ENCODE results near the gene NCS1.

The NCS1 gene

DNA sequence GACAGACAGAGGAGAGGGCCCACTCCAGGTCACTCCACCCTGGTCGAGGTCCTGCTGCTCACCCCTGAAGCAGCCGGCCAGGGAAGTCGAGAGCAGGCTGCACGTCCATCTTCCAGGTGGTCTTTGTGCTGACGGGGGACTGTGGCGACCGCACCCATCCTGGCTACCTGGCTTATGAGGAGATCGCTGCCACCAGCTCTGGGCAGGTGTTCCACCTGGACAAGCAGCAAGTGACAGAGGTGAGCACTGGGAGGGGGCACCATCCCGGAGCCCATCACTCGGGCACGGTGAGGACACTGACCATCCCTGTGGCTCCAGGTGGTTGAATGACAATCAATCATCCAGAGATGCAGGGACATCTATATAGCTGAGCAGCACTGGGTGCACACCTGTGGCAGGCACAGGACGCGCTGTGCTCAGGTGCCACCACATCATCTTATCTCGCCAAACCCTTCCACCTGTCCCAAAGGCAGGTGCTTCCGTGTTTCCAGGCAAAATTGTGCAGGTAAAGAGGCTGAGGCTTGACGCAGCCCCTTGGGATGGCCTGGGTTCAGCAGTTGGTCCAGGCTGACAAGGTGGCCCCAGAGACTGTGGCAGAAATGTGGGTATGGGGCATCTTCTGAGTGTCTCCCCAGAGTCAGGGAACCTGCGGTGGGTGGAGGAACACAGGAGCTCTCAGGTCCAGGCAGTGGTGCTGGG lies 114.0 kb downstream of the NCS1 start:
- Histone ChIP-seq H3K4me1 (ENCODE audit: control insufficient read depth in 1 of 2, insufficient read depth in 1 of 2, low read depth in 1 of 2, low read length in 1 of 2) (no peaks in the 10 kb centered on the region), H3K27me3 (peaks cover 41% of the 10 kb centered on the region), H3K27ac (no peak overlapping the region), H3K36me3 (no peaks in the 10 kb centered on the region), H3K9me3 (no peaks in the 10 kb centered on the region), H3K4me3 (ENCODE audit: low read depth in 1 of 2, low read length in 1 of 2) (no peak overlapping the region)
- TF ChIP-seq, protein P1, sequence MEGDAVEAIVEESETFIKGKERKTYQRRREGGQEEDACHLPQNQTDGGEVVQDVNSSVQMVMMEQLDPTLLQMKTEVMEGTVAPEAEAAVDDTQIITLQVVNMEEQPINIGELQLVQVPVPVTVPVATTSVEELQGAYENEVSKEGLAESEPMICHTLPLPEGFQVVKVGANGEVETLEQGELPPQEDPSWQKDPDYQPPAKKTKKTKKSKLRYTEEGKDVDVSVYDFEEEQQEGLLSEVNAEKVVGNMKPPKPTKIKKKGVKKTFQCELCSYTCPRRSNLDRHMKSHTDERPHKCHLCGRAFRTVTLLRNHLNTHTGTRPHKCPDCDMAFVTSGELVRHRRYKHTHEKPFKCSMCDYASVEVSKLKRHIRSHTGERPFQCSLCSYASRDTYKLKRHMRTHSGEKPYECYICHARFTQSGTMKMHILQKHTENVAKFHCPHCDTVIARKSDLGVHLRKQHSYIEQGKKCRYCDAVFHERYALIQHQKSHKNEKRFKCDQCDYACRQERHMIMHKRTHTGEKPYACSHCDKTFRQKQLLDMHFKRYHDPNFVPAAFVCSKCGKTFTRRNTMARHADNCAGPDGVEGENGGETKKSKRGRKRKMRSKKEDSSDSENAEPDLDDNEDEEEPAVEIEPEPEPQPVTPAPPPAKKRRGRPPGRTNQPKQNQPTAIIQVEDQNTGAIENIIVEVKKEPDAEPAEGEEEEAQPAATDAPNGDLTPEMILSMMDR (IDR thresholded peaks at IDR 0.05), result no peak

Data from neutrophil (primary cell).